ENCODE data around the gene DNAH3.

GRCh38 chr16:21167360-21167759 lies 16.7 kb upstream of the DNAH3 start:
- TF ChIP-seq EZH2phosphoT487 (IDR thresholded peaks at IDR 0.05; ENCODE audit: insufficient read depth, low read depth) (no peak), EZH2 (IDR thresholded peaks at IDR 0.05; ENCODE audit: insufficient read depth, poor library complexity, severe bottlenecking) (no peak)

All from GM23248 (cell line).